ENCODE results near the gene OR2L2. TPM values are rescaled to one million over a fixed set of nuclear protein-coding genes. Genes with fewer than 3 reads are reported as not detected.
"Not testable (repeated sequence)": the region's sequence is repeated elsewhere in the genome, so short reads cannot be mapped to it uniquely, and the experiment has no call there.

Gene OR2L2
- not detected for polyA plus RNA-seq (2013, experiment 1 of 2; ENCODE audit: insufficient read length)
- polyA plus RNA-seq (2013, experiment 2 of 2; ENCODE audit: insufficient read length): not detected

DNA sequence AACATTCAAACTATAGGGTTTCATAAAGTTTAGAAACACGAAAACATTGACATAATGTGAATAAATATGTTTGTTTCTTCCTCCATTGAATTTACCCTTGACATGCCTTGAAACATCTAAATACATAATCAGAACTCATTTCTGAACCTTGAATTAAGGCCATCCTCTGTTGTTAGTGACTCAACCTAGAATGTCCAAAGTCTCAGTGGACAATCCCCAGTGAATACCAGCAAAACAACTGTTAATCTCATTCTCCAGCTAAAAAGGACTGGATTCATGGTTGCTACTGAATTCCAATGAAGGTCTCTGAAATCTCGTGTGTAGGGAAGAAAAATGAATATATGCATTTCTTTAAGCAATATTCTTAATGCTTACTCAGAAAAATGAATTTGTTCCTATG lies at the start of gene OR2L2:
OR2L2 (plus strand) TSS at position 301 of the 400 bp plus-strand sequence. CDS start 8,198 bp downstream, outside the sequence.
- DNase-seq: no peak

DNA sequence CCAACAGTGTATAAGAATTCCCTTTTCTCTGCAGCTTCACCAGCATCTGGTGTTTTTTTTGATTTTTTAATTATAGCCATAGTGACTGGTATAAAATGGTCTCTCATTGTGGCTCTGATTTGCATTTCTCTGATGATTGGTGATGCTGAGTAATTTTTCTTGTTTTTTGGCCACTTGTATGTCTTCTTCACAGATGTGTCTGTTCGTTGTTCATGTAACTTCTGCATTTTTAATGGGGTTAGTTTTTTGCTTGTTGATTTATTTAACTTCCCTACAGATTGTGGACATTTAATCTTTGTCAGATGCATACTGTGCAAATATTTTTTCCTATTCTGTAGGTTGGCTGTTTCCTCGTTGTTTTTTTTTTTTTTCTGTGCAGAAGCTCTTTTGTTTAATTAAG lies 36.9 kb upstream of the OR2L2 start:
- DNase-seq: no peak

GRCh38 chr1:247998811-247999210 lies 31.1 kb upstream of the OR2L2 start:
- no peak for DNase-seq

- DNase-seq: no peak
Measured at GRCh38 chr1:248000169-248000568, 29.7 kb upstream of the OR2L2 start.

DNA sequence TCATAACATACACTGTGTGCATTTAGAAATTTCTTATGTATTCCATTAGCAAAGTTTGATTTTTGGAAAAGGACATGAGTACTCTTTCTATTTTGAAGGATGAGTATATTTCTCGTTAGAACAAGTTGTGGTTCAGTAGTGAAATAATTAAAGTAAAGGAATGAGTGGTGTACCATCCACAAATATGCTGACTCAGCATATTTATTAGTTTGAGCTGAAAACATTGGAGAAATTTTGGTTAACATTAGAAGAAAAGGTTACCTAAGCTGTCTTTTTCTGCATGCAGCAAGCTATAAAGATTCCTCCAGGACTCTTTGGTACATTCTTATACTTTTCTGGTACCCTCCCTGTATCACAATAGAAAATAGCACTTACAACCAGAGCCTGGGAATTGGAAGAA lies 22.1 kb upstream of the OR2L2 start:
- no peak for DNase-seq

DNA sequence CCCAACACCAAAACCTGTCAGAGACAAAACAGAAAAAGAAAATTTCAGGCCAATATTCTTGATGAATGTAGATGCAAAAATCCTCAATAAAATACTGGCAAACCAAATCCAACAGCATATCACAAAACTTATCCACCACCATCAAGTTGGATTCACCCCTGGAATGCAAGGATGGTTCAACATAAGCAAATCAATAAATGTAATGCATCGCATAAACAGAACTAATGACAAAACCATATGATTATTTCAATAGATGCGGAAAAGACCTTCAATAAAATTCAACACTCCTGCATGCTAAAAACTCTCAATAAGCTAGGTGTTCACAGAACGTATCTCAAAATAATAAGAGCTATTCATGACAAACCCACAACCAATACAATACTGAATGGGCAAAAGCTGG lies 20.2 kb upstream of the OR2L2 start:
- DNase-seq: no peak

GRCh38 chr1:248013229-248013710 lies 16.6 kb upstream of the OR2L2 start, which contains the start of gene OR2L5:
Gene OR2L5 (plus strand): TSS chr1:248013660. CDS start chr1:248021948, 8,288 bp downstream.
- no peak for DNase-seq

DNA sequence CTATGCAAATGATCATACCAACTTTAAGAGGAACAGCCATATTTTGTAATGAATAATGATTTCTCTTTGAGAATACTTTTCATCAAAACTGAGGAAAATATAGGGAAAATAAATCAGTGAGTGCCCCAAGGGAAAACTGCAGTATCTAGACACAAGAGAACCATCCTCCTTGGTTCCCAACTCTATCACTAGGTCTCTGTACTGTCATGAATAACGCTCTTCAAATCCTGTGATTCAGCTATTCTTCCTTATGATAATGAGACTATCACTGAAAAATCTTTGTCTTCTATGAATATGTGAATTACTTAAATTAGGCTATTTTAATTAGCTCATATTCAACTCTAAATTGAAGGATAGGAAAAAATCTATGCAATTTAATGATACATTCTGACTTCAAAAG lies 14.1 kb upstream of the OR2L2 start:
- no peak for DNase-seq

GRCh38 chr1:248045209-248045608 lies 15.3 kb downstream of the OR2L2 start:
- no peak for DNase-seq

DNA sequence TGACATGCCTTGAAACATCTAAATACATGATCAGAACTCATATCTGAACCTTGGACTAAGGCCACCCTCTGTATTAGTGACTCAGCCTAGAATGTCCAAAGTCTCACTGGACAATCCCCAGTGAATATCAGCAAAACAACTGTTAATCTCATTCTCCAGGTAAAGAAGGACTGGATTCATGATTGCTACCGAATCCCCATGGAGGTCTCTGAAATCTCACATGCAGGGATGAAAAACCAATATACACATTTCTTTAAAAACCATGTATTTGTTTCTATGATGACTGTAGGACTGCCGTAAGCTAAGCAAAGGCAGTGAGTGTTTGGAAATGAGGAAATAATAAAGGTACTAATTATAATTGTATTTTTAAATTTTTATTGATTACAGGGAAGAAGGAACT lies 16.7 kb downstream of the OR2L2 start, which contains the start of gene OR2L3:
OR2L3 (plus strand) TSS at position 301 of the 400 bp plus-strand sequence. CDS start 13,846 bp downstream, outside the sequence.
- DNase-seq: no peak

- DNase-seq: no peak
Measured at GRCh38 chr1:248047008-248047407, 17.1 kb downstream of the OR2L2 start.

GRCh38 chr1:248054671-248055070 lies 24.8 kb downstream of the OR2L2 start:
- no peak for DNase-seq

- DNase-seq: no peak
Measured at GRCh38 chr1:248055261-248055660, 25.4 kb downstream of the OR2L2 start.

GRCh38 chr1:248065071-248065470 lies 35.2 kb downstream of the OR2L2 start:
- no peak for DNase-seq

GRCh38 chr1:248065604-248066003 lies 35.7 kb downstream of the OR2L2 start:
- DNase-seq: no peak

- not testable (repeated sequence) for DNase-seq
Measured at GRCh38 chr1:248083864-248084263, 54.0 kb downstream of the OR2L2 start.

Measured in fibroblast of skin of back (primary cell).